D721Med (cell line): ENCODE results near the gene MBD2.
A peak's percentile ranks its signal among the peaks of the same experiment; 100 is the strongest.

Experiments used
- DNase-seq: peaks from one replicate; pipeline ENCODE4 v3.0.0; 2011; ENCODE audit warnings: low spot score; ENCODE audit not compliant: insufficient read length
- FAIRE-seq: peaks from 2 replicates; lab custom pipeline; 2011; peaks lifted over from hg19 to GRCh38; lab: Jason Lieb, UNC
- TF ChIP-seq, protein P1 (sequence below): IDR thresholded peaks from 2 replicates; pipeline ENCODE4 v1.5.1; 2012; ENCODE audit warnings: mild to moderate bottlenecking, control low read depth; ENCODE audit not compliant: insufficient read depth; ENCODE audit errors: missing control alignments

MBD2 gene

DNA sequence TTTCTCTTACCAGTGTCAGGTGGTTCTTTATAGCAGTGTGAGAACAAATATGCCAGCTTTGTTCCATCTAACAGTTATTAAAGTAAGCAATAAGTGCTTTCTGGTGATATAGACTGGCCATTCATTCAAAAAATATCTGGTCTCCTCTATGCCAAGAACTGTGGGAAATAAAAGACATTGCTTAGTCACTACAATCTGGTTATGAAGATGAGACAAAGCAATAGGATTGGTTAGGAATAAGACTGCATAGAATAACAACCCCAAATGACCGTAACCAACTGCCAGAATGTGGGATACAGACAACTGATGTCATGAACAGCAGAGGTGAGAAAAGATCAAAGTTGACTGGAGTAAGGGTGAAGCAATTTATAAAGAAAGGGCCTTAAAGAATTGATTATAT lies 83.8 kb downstream of the MBD2 start:
- DNase-seq (no peak), FAIRE-seq (no peak)
- TF ChIP-seq, protein P1, sequence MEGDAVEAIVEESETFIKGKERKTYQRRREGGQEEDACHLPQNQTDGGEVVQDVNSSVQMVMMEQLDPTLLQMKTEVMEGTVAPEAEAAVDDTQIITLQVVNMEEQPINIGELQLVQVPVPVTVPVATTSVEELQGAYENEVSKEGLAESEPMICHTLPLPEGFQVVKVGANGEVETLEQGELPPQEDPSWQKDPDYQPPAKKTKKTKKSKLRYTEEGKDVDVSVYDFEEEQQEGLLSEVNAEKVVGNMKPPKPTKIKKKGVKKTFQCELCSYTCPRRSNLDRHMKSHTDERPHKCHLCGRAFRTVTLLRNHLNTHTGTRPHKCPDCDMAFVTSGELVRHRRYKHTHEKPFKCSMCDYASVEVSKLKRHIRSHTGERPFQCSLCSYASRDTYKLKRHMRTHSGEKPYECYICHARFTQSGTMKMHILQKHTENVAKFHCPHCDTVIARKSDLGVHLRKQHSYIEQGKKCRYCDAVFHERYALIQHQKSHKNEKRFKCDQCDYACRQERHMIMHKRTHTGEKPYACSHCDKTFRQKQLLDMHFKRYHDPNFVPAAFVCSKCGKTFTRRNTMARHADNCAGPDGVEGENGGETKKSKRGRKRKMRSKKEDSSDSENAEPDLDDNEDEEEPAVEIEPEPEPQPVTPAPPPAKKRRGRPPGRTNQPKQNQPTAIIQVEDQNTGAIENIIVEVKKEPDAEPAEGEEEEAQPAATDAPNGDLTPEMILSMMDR, result no peak

DNA sequence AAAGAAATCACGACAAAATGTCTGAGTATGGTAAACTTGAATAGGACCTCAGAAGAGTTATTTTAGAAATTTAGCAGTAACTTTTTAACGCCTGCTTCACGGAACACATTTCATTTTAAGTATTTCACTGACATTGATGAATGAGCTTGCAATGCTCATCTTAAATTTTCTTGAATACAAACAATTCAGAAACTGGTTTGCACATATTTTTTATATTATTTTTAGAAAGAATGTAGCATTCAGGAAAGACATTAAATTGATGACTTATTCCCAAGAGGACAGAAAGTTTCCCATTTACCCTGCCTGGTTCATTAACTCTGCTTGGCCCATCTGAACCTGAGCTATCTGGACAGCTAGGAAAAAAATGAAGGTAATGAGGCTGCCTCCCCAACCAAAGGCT lies 89.3 kb downstream of the MBD2 start:
- TF ChIP-seq, protein P1, result no peak
- FAIRE-seq (no peak), DNase-seq (no peak)

DNA sequence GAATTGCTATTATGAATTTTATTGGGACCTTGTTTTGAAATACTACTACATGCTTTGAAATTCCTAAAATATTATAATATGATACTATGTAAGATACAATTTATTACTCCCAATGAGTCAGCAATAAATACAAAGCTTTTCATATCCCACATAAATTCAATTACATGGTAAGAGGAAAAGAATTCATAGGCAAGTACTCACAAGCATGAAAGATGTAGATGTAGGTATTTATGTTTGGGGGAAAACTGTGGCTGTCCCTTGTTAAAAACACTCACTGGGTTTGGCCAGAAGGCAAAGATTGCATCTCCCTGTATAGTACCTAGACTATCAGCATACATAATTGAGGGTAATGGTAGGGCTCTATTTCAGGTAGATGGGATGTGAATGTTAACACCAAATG lies 90.4 kb downstream of the MBD2 start:
- TF ChIP-seq, protein P1, result no peak
- FAIRE-seq, result no peak
- DNase-seq, result no peak

DNA sequence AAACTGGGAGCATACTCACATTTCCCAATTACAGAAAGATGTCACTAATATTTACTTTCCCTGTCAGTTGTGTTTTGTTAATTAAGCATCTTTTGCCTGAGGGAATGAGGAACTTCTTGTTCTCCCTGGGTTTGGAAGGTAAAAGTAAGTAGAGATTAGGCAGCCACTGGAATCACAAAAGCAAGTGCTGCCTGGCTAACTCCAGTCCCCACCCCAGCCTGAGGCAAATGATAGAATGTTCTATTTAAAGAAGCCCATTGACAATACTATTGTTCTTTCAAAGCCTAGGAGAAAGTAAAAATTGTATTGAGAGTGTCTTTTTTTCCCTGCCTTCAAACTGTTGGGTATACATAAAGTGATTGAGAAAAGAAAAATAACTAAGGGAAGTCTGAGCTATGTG lies 93.8 kb downstream of the MBD2 start:
- TF ChIP-seq, protein P1, result no peak
- FAIRE-seq, result no peak
- no peak for DNase-seq

DNA sequence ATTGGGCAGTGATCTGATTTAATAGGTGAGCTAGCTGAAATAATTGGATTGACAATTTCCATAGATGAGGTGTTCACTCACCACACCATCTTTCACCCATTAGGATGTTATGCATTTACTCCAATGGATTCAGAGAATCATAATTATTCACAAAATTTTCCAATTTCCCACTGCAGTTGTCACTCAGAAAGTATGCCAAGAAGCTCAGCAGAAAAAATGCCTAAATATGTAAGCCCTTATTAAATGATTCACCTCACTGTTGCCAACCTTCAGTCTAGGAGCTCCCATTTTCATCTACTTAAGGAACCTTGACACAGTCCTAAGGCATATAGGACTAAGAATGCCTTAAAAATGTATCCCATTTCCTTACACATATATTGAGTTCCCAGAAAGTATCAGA lies 94.3 kb downstream of the MBD2 start:
- TF ChIP-seq, protein P1, result no peak
- DNase-seq (no peak), FAIRE-seq (no peak)

DNA sequence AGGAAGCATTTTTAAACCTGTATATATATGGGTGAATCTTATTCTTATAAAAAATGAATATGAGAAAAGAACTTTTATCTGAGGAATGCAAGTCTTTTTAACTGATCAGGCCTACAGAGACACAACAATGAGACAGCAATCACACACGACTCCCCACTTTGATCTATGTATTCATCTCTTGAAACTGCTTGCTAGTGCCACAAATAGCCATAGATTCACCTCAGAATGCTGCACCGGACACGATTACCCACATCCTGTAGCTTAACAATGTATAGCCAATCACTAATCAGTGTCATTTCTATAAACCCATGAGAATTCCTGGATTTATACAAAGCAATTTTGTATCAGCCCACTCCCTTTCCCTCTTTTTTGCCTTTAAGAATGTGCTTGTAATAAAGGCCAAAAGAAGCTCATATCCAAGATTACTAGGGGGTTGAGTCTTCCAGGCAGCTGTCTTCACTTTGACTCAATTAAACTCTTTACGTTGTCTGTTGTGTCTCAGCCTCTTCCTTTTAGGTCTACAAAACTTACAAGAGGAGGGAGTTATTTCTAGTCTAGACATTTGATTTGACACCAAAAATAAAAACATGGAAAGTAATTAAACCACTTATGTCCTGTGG lies 94.9 kb downstream of the MBD2 start:
- FAIRE-seq (no peak), DNase-seq (no peak)
- TF ChIP-seq, protein P1, result no peak

DNA sequence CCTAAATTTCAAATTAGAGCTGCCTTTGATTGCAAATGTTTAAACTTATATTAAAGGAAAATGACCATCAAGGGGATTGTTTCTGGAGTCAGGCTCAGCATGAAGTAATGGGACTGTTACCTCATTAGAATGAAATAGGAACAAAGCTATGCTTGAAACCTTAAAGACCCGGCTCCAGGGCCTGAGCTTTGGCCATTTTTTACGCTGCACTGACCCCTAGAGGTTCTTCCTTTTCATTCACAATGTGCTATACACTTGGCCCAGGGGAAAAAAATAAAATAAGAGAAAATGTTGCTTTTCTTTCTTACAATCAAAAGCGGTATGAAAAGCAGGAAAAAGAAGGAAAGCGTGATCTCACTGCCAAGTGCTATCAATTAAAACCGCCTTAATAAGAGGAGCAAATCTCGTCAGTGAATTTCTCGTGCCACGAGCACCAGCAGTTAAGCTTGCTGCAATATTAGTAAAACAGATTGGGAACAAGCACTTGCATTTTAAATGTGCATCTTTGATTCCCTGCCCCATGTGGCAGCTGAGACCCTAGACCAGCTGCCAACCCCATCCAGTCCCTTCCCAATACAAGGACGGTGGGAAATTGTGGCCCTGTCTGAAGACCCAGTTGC lies 96.6 kb downstream of the MBD2 start:
- peak; percentile 99 for FAIRE-seq
- TF ChIP-seq, protein P1, result peak; percentile 65
- peak; percentile 61 for DNase-seq
